HG03469 (cell line): ENCODE data around the gene SECISBP2L.

ENCODE experiments used
- ATAC-seq: cut with Tn5 transposase; IDR thresholded peaks from one replicate; pipeline ENCODE4 v1.9.1; 2021; ENCODE audit warnings: mild to moderate bottlenecking, moderate library complexity, moderate number of reproducible peaks; ENCODE audit not compliant: unreplicated experiment

SECISBP2L gene

DNA sequence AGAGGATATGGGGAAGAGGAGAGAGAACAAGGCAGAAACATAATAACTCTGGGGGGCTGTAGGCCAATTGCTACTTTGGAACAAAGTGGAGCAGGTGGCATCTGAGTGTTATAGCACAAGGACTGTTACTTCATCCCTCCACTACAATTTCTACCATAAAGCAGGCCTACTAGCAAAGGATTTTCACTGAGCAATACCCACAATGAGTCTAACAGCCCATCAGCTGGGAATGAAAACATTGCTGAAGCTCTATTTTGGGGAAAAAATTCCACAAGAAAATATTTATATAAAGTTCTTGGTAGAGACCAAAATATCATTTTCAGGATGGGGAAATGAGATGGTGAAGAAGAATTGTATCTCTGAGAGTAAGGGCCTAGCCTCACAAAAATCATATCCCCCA lies 78.9 kb downstream of the SECISBP2L start:
- no peak for ATAC-seq

GRCh38 chr15:48966595-48967301 lies 79.5 kb downstream of the SECISBP2L start:
- ATAC-seq: peak; percentile 87

DNA sequence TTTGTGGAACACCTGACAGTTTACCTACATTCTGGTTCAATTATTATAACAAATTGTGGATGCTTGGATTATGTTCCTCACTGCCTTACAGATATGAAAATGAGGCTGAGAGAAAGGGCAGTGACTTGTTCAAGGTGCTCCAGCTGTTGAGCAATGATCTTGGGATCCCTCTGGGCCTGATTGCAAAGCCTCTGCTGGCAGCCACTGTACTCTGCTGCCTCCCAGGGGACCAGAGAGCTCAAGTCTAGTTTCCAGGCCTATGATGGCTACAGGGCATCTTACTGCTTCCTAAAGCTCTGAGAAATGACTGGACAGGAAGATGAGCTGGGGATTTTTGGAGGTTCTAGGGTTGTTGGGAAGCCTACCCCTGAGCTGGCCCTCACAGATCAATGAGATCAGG lies 80.3 kb downstream of the SECISBP2L start:
- peak; percentile 57 for ATAC-seq

DNA sequence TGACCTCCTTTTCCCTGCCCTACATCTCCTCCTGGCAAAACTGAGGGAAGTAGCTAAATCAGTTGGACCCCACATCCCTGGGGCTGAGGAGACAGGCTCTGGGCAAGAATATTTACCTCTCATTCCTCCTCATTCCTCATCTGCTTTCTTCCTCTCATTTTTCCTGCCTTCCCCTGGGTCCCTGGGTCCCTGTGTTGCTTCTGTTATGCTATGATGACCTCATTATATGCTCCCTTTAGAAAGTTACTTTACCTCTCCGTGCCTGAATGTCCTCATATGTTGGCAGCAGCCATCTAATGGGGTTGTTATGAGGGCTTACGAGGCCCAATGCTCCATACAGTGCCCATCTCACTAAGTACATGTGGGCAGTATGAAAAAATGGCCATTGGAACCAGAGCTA lies 81.3 kb downstream of the SECISBP2L start:
- ATAC-seq: no peak

- no peak for ATAC-seq
These were observed 82.6 kb downstream of the SECISBP2L start, which contains the start of gene SHC4 for GRCh38 chr15:48963524-48964113. SHC4 (minus strand) TSS chr15:48963919; CDS start chr15:48963015, 904 bp downstream.

- no peak for ATAC-seq
These were observed 83.4 kb downstream of the SECISBP2L start for GRCh38 chr15:48962662-48963523.

- no peak for ATAC-seq
These were observed 90.3 kb downstream of the SECISBP2L start for GRCh38 chr15:48955967-48956366.

DNA sequence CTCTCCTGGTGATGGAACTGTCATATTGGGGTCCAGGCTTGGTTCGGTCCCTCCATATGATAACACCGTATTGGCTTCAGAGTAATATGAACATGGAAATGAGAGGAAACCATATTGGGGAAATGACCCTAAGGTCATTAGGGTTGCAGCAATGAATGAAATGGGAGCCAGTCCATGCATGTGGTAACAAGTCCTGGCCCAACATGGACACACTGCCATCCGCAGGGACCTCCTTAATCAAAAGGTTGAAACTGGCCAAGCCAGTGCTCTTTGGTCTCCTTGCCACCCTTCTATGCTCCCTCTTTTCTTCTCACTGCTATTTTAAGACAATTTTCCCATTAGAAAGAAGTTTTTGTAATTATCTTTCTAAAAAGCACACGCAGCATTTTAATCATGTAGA lies 90.9 kb downstream of the SECISBP2L start:
- no peak for ATAC-seq

- ATAC-seq: no peak
These were observed 91.7 kb downstream of the SECISBP2L start for GRCh38 chr15:48954538-48954937.

GRCh38 chr15:48946840-48947187 lies 99.4 kb downstream of the SECISBP2L start:
- ATAC-seq: no peak

GRCh38 chr15:48946074-48946839 lies 100.0 kb downstream of the SECISBP2L start:
- ATAC-seq: no peak

DNA sequence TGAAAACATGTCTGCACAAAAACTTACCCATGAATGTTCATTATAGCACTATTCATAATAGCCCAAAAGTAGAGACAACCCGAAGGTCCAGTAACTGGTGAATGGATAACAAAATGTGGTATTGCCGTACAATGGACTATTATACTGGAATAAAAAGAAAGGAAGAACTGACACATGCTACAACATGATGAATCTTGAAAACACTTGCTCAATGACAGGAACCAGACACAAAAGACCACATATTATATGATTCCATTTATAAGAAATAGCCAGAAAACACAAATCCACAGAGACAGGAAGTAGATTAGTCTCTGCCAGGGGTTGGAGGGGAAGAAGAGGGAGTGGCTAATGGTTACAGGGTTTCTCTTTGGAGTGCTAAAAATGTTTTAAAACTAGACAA lies 100.9 kb downstream of the SECISBP2L start:
- no peak for ATAC-seq

DNA sequence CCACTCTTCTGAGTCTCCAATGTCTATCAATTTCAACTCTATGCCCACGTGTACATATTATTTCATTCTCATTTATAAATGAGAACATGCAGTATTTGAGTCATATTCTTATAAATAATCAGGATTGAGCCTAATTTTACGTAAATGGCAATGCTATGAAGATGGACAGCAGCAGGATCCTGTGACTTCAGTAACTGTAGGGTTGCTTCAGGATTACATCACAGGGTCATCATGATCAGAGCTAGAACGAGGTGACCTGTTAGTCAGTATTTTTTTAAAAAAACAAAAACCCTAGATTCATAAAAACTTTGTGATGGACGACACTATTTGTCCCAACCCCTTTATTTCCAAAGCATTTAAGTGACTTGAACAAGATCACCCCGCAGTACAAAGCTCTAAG lies 104.3 kb downstream of the SECISBP2L start:
- no peak for ATAC-seq

DNA sequence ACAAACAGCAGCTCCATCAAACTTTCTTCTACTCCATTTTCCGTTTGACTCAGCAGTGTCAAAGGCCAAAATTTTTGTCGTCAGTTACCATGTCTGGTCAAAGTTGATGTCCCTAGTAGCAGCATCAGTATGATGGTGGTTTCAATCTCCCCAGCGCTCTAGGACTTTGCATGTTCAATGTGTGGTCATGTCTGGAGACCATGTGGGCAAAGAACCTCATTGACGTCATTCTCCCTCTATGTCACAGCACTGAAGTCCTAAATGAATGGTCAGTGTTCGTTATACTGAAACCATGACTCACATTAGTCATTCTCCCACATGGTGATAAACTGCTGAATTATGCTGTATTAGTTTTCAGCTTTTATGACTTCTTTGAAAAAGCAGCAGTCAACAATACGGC lies 105.7 kb downstream of the SECISBP2L start:
- peak; percentile 84 for ATAC-seq

GRCh38 chr15:48939648-48940047 lies 106.6 kb downstream of the SECISBP2L start:
- ATAC-seq: no peak
